Tibial nerve (tissue), 4 donors: Measurements from ENCODE around the gene MTURN. TPM values are rescaled to one million over a fixed set of nuclear protein-coding genes. Genes with fewer than 3 reads are reported as not detected.

Experiments
- DNase-seq, 2 donors: peaks; one replicate each; pipeline ENCODE4 v3.0.0-alpha.2; 2019; ENCODE audit warnings: low spot score in 2 of 2
- H3K27ac ChIP-seq, 4 donors: fragments of 200-600 bp; sonication (generic) in 3 of 4; one replicate each; pipeline ENCODE4 v1.5.1; 2017 to 2019; ENCODE audit warnings: mild to moderate bottlenecking in 1 of 4
- H3K27me3 ChIP-seq, 2 donors: fragments of 200-600 bp; sonication (generic) in 1 of 2; one replicate each; pipeline versions ENCODE4 v1.5.1 to v1.6.0; 2017 to 2019
- H3K36me3 ChIP-seq, 3 donors: fragments of 200-600 bp; sonication (generic); one replicate each; pipeline ENCODE4 v1.5.1; 2018 to 2019
- H3K4me1 ChIP-seq, 4 donors: fragments of 200-600 bp; sonication (generic) in 3 of 4; one replicate each; pipeline ENCODE4 v1.5.1; 2017 to 2019
- H3K4me3 ChIP-seq, 4 donors: fragments of 200-600 bp; sonication (generic) in 3 of 4; one replicate each; pipeline ENCODE4 v1.5.1; 2017 to 2019; ENCODE audit warnings: mild to moderate bottlenecking in 1 of 4, moderate library complexity in 1 of 4
- H3K9me3 ChIP-seq, 4 donors: fragments of 200-600 bp; sonication (generic) in 3 of 4; one replicate each; pipeline ENCODE4 v1.5.1; 2017 to 2019
- CTCF ChIP-seq, 5 experiments: fragments of 200-600 bp in 3 of 5; fragments of 450-650 bp in 2 of 5; sonication (generic) in 3 of 5; IDR thresholded peaks; one replicate each; pipeline ENCODE4 v1.5.1; 2016 to 2019; ENCODE audit warnings: antibody characterized with exemption in 5 of 5, mild to moderate bottlenecking in 3 of 5, moderate library complexity in 2 of 5
- EP300 ChIP-seq, 2 donors: sonication (generic); formaldehyde crosslinking; IDR thresholded peaks; one replicate each; pipeline ENCODE4 v1.6.1; 2017; ENCODE audit warnings: antibody characterized with exemption in 2 of 2, mild to moderate bottlenecking in 1 of 2
- POLR2A ChIP-seq, 2 donors: fragments of 450-650 bp; IDR thresholded peaks; one replicate each; pipeline ENCODE4 v1.6.1; 2017; ENCODE audit warnings: antibody characterized with exemption in 2 of 2, mild to moderate bottlenecking in 2 of 2, moderate library complexity in 2 of 2
- WGBS, 2 donors: methylation state at CpG; one replicate each; pipeline ENCODE4 v1.1.5; 2018; 5-methylcytosine and 5-hydroxymethylcytosine counted together
- total RNA-seq, 4 donors: library from RNA; depleted of rRNA; stranded (reverse); fragments of >200 nt; gene quantifications; one replicate each; pipeline ENCODE4 v1.1.0, GENCODE V29; 2016

MTURN gene
- total RNA-seq, 4 donors from 2014 or later = 156 to 246 (median 186) TPM

GRCh38 chr7:30166155-30166840 is 31.5 kb downstream of the MTURN start:
- no peaks in the 10 kb centered on the region for H3K9me3 ChIP-seq
- no peak for DNase-seq
- H3K4me3 ChIP-seq = no peak overlapping the region
- peaks cover 0 to 3% (median 0%) of the 10 kb centered on the region in 3 donors for H3K36me3 ChIP-seq
- WGBS, 2 donors = 85% methylated on average over 12 of the region's 12 CpGs
- H3K27me3 ChIP-seq = no peaks in the 10 kb centered on the region
- H3K27ac ChIP-seq = peak overlapping the region in 2 of 4 donors; percentile 87 to 94
- TF ChIP-seq CTCF (IDR thresholded peaks at IDR 0.05) = no peak
- H3K4me1 ChIP-seq = peaks cover 0 to 88% (median 45%) of the 10 kb centered on the region in 4 donors

GRCh38 chr7:30166841-30167235 is 32.1 kb downstream of the MTURN start:
- H3K4me1 ChIP-seq = peaks cover 0 to 88% (median 46%) of the 10 kb centered on the region in 4 donors
- H3K9me3 ChIP-seq = no peaks in the 10 kb centered on the region
- H3K27me3 ChIP-seq = no peaks in the 10 kb centered on the region
- WGBS, 2 donors = 78 to 79% methylated on average over 5 of the region's 5 CpGs
- H3K36me3 ChIP-seq = no peaks in the 10 kb centered on the region
- H3K4me3 ChIP-seq = no peak overlapping the region
- H3K27ac ChIP-seq = peak overlapping the region in 1 of 4 donors; percentile 94
- TF ChIP-seq CTCF (IDR thresholded peaks at IDR 0.05) = no peak
- no peak for TF ChIP-seq POLR2A (IDR thresholded peaks at IDR 0.05)
- TF ChIP-seq EP300 (IDR thresholded peaks at IDR 0.05) = no peak
- DNase-seq = no peak

GRCh38 chr7:30167901-30168300 is 33.1 kb downstream of the MTURN start:
- no peaks in the 10 kb centered on the region for H3K36me3 ChIP-seq
- peak overlapping the region in 2 of 4 donors; percentile 85 to 94 for H3K27ac ChIP-seq
- H3K9me3 ChIP-seq = no peaks in the 10 kb centered on the region
- TF ChIP-seq CTCF (IDR thresholded peaks at IDR 0.05) (no peak), POLR2A (IDR thresholded peaks at IDR 0.05) (no peak), EP300 (IDR thresholded peaks at IDR 0.05) (no peak)
- no peaks in the 10 kb centered on the region for H3K27me3 ChIP-seq
- 75 to 80% methylated on average over 6 of the region's 6 CpGs for WGBS, 2 donors
- no peak overlapping the region for H3K4me3 ChIP-seq
- H3K4me1 ChIP-seq = peaks cover 0 to 88% (median 45%) of the 10 kb centered on the region in 4 donors
- no peak for DNase-seq

GRCh38 chr7:30168835-30169573 is 34.2 kb downstream of the MTURN start:
- Histone ChIP-seq H3K27ac (peak overlapping the region; percentile 4 to 94 (median 50)), H3K27me3 (no peaks in the 10 kb centered on the region), H3K4me1 (peaks cover 0 to 88% (median 45%) of the 10 kb centered on the region in 4 donors), H3K36me3 (no peaks in the 10 kb centered on the region), H3K9me3 (no peaks in the 10 kb centered on the region), H3K4me3 (no peak overlapping the region)
- 51 to 54% methylated on average over 16 of the region's 16 CpGs for WGBS, 2 donors
- DNase-seq = no peak
- peak in 1 of 2 donors; percentile 65 for TF ChIP-seq EP300 (IDR thresholded peaks at IDR 0.05)
- no peak for TF ChIP-seq POLR2A (IDR thresholded peaks at IDR 0.05)

- H3K4me3 ChIP-seq = no peak overlapping the region
- H3K9me3 ChIP-seq = no peaks in the 10 kb centered on the region
- no peaks in the 10 kb centered on the region for H3K27me3 ChIP-seq
- TF ChIP-seq EP300 (IDR thresholded peaks at IDR 0.05) (no peak), POLR2A (IDR thresholded peaks at IDR 0.05) (no peak), CTCF (IDR thresholded peaks at IDR 0.05) (no peak)
- H3K27ac ChIP-seq = peak overlapping the region in 3 of 4 donors; percentile 14 to 94 (median 85)
- no peaks in the 10 kb centered on the region for H3K36me3 ChIP-seq
- DNase-seq = no peak
- WGBS, 2 donors = 50 to 58% methylated on average over 2 of the region's 2 CpGs
- H3K4me1 ChIP-seq = peaks cover 0 to 88% (median 44%) of the 10 kb centered on the region in 4 donors
These were observed 34.8 kb downstream of the MTURN start for GRCh38 chr7:30169579-30169978.
